Measurements from ENCODE around the gene TSTD1.
"Not testable (repeated sequence)": the region's sequence is repeated elsewhere in the genome, so short reads cannot be mapped to it uniquely, and the experiment has no call there.

TSTD1 gene

DNA sequence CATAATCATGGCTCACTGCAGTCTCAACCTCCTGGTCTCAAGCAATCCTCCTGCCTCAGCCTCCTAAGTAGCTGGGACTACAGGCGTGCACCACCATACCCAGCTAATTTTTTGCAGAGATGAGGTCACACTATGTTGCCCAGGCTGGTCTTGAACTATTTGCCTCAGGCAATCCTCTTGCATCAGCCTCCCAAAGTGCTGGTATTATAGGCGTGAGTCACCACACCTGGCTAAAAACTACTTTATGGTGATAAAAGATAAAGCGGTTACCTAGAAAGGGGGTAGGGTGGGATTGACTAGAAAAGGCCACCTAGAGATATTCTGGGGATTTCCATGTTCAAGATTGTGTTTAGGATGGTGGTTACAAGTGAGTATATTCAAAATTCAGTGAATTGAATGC lies 5.0 kb downstream of the TSTD1 start:
- DNase-seq: no peak

- DNase-seq: no peak
Measured at GRCh38 chr1:161032409-161032808, 6.4 kb downstream of the TSTD1 start.

DNA sequence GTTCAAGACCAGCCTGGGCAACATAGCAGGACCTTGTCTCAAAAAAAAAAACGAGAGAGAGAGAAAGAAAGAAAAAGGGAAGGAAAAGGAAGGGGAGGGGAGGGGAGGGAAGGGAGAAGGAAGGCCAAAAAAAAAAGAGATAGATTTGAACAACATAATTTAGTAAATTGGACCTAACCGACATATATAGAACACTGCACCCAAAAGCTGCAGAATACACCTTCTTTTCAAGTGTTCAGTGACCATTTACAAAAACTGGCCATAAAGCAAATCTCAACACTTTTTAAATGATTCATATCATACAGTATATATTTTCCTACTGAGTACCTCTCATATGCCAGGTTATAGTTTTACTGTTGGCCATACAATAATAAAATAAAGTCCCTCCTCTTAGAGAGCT lies 6.9 kb downstream of the TSTD1 start:
- no peak for DNase-seq

GRCh38 chr1:161029466-161029865 lies 9.3 kb downstream of the TSTD1 start:
- DNase-seq: not testable (repeated sequence)

DNA sequence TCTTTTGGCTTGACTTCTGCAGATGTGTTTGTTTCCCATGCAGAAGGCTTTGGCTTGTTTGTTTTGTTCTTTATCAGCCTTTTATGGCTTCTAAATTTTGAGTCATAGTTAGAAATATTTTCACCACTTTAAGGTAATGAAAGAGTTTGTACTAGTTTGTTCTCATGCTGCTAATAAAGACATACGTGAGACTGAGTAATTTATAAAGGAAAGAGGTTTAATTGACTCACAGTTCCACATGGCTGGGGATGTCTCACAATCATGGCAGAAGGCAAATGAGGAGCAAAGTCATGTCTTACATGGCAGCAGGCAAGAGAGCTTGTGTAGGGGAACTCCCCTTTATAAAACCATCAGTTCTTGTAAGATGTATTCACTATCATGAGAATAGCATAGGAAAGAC lies 11.8 kb downstream of the TSTD1 start:
- DNase-seq: not testable (repeated sequence)

GRCh38 chr1:161022432-161022831 lies 16.3 kb downstream of the TSTD1 start:
- not testable (repeated sequence) for DNase-seq

DNA sequence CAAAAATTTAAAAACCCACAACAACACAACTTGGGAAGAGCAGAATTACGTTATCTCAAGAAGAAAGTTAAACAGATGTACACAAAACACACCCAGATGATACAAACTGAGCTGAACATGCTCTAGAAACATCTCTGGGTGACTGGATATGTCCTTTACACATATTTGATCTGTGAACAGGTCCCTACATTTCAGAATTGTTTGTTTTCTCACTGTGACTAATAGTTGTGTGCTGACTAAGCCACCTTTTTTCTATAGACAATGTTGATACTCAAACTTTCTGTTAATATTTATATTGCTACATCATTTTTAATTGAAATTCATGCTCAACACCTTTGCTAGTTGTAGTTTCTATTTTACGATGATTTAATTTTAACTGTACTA lies 16.8 kb downstream of the TSTD1 start:
- DNase-seq: no peak

- peak; percentile 97 for DNase-seq
Measured at GRCh38 chr1:161021165-161021969, 17.4 kb downstream of the TSTD1 start.

GRCh38 chr1:161020509-161021164 lies 18.1 kb downstream of the TSTD1 start, which contains the start of gene F11R:
TSS of gene F11R (minus strand) at chr1:161021152. CDS start at chr1:161021073, 79 bp downstream.
- DNase-seq: peak; percentile 61

DNA sequence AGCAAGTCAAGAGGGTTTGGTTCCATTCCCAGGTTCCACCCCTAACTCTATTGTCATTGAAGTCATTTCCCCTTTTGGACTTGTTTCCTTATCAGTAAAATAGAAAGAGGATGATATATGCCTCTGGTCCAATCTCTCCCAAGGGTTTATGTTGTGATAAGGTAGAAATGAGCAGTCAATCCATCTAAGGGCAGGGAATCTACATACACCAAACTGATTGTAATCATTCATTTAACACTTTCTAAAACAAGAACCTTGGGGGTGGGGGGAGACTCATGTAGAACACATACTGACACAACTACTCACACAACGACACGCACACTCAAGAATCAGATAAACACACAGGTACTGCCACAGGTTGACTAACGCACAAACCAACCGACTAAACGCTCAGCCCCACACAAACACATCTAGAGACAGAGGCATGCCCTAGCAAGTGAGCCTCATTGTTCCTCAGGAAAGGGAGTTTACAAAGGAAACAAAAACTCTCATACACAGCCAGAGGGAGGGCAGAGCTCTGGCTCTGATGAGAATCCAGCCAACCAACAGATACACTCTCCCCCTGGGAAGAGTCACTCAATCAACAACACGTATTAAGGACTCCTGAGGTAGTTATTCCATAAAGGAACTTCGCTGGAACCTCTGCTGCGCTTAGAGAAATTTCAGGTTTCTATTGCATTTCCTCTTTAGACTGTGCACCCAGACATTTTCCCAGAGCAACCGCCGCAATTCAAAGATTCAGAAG lies 18.8 kb downstream of the TSTD1 start:
- no peak for DNase-seq

DNA sequence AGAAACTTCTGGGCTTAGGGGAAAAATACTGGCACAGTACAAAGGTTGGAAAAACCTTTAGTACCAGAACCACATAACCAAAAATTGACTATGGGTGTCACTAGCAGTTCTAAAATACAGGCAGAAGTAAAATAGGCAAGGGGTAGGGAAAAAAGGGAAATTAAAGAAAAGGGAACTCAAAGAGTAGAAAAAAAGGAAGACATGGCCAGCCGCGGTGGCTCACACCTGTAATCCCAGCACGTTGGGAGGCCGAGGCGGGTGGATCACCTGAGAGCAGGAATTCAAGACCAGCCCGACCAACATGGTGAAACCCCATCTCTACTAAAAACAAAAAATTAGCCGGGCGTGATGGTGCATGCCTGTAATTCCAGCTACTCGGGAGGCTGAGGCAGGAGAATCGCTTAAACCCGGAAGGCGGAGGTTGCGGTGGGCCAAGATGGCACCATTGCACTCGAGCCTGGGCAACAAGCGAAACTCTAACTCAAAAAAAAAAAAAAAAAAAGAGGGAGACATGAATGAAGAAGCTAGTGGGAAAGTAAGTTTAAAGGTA lies 19.6 kb downstream of the TSTD1 start:
- DNase-seq: not testable (repeated sequence)

DNA sequence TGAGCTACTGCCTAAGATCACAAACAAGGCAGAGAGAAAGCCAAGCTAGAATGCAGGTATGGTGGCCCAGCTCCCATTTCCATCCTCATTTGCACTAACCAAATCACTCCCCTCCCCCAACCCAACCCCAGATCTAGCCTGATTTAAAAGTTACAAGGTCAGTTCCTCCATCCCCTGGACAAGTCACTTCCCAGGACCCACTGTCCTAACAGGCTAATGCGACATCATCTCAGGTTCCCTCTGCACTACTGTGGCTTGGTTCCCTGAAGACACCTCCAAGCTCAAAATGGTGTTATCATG lies 20.2 kb downstream of the TSTD1 start:
- no peak for DNase-seq

GRCh38 chr1:161017756-161018630 lies 20.8 kb downstream of the TSTD1 start:
- DNase-seq: no peak

DNA sequence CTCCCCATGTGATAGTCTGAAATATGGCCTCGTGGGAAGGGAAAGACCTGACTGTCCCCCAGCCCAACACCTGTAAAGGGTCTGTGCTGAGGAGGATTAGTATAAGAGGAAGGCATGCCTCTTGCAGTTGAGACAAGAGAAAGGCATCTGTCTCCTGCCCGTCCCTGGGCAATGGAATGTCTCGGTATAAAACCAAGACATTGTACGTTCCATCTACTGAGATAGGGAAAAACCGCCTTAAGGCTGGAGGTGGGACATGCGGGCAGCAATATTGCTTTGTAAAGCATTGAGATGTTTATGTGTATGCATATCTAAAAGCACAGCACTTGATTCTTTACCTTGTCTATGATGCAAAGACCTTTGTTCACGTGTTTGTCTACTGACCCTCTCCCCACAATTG lies 21.6 kb downstream of the TSTD1 start:
- not testable (repeated sequence) for DNase-seq

DNA sequence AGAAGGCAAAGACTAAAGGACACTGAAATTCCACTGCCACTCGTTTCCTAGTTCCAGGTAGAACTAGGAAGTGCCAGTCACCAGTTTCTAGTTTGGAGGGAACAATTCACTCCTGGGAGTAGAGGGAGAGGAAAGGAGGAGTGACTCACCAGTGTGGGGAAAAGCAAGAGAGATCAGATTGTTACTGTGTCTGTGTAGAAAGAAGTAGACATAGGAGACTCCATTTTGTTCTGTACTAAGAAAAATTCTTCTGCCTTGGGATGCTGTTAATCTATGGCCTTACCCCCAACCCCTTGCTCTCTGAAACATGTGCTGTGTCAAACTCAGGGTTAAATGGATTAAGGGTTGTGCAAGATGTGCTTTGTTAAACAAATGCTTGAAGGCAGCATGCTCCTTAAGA lies 22.1 kb downstream of the TSTD1 start:
- DNase-seq: not testable (repeated sequence)

- DNase-seq: peak; percentile 66
Measured at GRCh38 chr1:161013488-161014230, 25.1 kb downstream of the TSTD1 start.

- no peak for DNase-seq
Measured at GRCh38 chr1:161013131-161013487, 25.7 kb downstream of the TSTD1 start.

DNA sequence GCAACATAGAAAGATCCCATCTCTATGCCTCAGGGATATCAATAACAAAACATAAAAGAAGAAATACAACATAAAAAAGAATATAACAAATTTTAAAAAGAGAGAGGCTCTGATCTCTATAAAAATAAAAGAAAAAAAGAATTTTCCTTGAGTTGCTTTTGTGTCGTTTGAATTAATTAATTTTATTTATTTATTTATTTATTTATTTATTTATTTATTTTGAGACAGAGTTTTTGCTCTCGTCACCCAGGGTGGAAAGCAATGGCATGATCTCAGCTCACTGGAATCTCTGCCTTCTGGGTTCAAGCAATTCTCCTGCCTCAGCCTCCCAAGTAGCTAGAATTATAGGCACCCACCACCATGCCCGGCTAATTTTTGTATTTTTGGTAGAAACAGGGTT lies 26.3 kb downstream of the TSTD1 start:
- DNase-seq: no peak

DNA sequence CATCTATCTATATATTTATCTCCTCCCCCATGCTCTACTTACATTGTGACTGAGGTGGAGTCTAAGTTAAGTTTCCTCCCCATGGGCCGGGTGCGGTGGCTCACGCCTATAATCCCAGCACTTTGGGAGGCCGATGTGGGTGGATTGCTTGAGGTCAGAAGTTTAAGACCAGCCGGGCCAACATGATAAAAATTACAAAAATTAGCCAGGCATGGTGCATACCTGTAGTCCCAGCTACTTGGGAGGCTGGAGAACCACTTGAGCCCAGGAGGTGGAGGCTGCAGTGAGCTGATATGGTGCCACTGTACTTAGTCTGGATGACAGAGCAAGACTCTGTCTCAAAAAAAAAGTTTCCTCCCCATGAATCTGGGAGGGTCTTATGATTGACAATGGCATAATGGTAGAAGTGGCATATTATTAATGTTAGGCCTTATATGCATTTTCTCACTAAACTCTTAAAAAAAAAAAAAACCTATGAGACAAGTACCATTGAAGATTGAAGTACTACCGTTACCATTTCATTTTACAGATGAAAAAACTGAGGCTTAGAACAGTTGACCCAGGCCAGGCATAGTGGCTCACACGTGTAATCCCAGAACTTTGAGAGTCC lies 29.1 kb downstream of the TSTD1 start:
- DNase-seq: no peak

DNA sequence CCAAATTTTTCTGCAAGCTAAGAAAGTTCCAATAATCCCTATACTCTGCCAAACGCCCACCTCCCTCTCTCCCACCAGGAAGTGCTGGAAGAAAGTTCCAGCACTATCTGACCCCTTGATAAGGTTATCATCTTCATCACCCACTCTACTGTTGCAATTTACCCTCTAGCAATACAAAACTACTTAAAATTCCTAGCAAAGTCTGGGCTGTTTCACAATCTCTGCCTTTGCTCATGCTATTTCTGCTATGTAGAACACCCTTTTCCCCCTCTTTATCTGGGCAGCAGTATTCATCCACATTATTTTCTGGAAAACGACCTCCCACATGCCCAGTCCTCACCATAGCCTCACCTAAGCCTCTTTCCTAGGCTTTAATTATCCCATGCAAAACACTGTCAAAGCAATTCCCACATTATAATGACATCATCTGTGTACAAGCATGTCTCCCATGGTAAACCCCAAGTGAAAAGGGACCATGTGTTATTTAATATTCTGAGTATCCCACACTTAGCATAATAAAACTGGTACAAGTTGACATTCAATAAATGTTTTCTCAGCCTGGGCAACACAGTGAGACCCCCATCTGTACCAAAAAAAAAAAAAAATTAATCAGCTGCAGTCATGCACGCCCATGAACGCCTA lies 29.8 kb downstream of the TSTD1 start:
- DNase-seq: no peak

DNA sequence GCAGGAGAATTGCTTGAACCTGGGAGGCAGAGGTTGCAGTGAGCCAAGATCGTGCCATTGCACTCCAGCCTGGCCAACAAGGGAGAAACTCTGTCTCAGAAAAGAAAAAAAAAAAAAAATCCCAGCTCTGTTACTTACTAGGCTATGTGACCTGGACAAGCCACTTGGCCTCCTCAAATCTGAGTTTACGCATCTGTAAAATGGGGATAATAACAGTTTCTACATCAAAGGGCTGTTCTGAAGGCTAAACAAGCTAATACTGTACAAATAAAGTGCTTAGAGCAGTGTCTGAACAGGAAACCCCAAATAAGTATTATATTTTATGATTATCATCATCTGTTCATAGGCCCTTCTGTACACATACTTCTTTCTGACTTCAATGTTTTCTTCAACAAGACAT lies 31.4 kb downstream of the TSTD1 start:
- DNase-seq: no peak

All from NCI-H510A (cell line).